Activated CD4-positive, alpha-beta T cell treated with anti-CD3 and anti-CD28 coated beads, Interleukin-2, amount 50 U/mL, for 48 hours (primary cell): ENCODE measurements around the gene REG1A.

Experiments used
- DNase-seq, 2 experiments: peaks; one replicate each; pipeline ENCODE4 v3.0.0-alpha.2; 2020

The REG1A gene

GRCh38 chr2:79128406-79128805 lies 8.1 kb downstream of the REG1A start:
- no peak for DNase-seq

DNA sequence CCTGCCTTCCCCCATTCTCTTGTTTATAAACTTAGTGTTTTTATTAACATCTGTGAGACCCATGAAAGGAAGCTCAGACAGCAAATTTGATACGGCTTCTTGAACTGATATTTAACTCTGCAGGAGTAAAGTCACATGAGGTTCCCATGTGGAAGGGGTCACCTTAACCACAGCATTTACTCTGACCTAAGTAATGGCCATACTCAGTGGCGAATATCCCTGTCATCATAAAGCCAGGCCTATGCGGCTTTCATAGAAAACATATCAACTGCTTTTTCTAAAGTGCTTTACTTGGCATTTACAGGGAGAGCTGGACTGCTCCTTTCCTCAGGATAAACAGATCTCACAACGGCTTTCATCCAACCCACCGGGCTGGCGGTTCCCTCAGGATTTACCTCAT lies 9.0 kb downstream of the REG1A start:
- no peak for DNase-seq

GRCh38 chr2:79129804-79130203 lies 9.5 kb downstream of the REG1A start:
- DNase-seq: no peak

DNA sequence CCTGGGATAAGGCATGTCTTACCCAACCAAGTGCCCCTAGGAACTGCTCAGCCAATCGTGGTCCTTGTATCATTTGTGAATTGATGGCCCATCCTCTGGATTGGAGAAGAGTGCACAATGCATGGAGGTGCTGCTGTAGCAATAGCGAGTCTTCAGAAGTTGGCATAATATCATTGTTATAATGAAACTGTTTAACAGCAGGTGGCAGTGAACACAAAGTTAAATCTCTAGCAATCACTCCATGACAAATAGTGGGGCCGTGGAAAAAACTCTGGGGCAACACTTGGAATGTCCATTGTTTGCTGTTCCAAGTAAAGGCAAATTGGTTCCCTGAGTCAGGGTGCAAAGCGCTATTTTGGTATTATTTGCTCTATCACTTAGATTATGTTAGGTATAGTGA lies 11.4 kb downstream of the REG1A start:
- DNase-seq: no peak

DNA sequence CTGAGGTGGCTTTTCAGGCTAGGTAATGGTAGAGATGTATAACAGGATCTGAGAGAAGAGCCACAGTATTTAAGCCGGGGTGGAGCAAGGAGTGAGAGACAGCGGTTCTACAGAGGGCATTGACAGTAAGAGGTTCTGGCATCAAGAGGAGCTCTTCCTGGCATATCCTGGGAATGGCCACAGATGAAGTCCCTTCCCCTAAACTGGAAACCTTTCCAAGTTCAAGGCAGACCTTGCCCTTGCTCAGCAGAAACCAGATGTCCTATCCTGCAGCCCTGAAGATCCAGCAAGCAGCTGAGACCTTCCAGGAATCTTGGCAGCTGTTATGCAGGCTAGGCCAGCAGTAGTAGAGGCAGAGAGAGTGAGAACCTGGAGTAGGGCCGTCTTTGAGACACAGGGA lies 18.1 kb downstream of the REG1A start:
- DNase-seq: no peak

DNA sequence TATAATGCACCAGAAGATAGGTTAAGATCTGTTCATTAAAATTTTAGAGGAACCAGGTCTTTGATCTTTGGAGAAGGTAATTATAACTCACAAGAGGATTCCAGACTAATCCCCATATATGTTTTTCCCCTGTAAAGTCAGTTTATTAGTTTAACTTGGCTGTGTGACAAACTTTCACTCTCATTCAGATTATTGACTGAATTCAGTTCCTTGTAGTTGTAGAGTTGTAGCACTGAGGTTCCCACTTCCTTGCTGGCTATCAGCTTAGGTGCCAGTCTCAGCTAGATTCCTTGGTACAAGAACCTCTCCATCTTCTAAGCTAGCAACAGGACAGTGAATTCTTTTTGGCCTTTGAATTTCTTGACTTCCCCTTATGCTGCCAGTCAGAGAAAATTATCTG lies 19.1 kb downstream of the REG1A start:
- no peak for DNase-seq

DNA sequence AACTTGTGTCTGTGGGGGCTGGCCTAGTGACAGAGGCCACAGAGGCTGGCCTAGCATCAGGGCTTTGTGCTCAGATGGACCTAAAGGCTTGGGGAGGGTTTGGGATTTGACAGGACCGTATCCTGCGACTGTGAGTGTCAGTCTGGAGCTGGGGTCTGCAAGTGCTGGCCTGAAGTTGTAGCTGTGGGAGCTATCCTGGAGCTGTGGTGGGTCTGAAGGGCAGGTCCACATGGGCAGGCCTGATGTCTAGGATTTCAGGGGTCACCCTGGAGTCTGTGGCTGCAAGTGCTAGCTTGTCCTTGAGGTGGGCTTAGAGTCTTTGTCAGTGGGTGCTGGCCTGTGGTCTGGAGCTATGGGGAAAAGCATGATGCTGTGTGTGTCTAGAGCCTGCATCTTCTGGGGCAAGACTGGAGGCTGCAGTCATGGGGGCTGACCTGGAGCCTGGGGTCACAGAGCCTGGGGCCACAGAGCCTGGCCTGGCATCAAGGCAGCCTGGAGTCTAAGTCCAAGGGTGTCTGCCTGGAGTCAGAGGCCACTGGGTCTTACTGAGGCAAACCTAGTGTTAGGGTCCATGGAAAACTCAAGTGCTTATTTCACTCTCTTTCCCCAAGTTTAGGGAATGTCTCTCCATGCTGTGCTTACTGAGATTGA lies 35.7 kb downstream of the REG1A start:
- no peak for DNase-seq

DNA sequence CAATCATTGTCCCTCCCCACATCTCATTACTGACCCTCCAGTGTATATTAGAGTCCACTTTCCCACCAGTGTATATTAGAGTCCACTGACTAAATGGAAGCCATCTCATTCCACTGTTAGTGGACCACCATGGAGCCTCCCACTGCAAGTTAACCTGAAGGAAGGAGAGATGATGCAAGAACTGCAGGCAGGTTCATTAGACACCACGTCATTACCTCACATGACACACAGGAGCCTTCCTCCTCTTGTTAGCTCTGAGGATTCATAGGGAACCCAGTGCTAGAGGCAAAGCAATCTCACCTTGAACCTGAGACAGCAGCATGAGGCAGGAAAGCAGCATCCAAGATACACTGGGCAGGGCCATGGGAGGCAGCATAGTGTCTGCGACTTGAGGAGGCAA lies 38.7 kb downstream of the REG1A start:
- no peak for DNase-seq

DNA sequence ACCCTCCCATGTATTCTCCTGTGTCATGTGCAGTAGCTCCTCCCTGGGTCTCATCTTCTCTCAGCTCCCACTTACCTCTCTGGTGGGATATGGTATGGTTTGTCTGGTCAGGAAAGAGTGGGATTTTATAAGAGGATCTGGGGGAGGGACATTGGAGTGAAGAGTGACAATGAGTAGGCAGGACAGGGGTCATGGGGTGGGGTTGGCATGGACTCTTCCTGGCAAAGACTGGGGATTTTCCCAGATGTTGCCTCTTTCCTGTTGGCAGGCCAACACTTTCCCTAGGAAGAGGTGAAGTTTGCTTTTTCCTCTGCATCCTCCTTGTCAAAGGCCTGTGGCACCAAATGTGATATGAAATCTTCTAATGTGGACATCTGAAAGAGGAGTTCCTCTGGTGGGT lies 39.4 kb downstream of the REG1A start, which contains the start of gene REG3A:
TSS of gene REG3A (minus strand) at position 101 of the 400 bp plus-strand sequence. CDS start 348 bp downstream, outside the sequence.
- DNase-seq: no peak

DNA sequence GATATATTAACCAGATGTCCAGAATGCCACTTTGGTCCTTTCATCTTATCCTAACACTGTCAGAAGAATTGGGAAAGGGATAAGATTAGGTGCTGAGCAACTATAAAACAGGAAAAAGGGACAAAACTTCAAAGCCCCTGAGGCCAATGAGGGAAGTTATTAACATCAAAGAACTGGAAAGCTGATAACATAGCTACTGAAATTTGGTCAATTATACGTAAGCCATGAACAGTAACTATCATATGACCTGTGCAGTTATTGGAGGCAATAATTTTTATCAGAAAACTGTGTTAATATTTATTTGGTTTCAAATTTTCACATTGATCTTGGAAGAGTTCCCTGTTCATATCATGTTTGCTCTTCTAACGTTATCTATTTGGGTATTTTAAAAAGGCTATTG lies 41.8 kb downstream of the REG1A start:
- no peak for DNase-seq

DNA sequence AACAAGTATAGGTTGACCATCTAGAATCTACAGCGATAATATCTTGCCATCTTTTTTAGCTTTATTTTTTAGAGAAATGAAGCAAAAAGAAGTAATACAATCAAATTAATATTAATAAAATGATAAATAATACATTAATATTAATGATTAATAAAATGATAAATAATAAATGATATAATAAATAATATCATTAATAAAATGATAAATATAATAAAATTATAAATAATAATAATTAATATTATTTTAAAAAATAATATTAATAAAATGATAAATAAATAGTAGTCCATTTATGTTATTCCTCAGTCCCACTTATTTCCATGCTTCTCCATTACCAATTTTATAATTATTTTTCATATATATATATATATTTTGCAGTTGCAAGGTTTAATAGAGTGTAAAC lies 42.5 kb downstream of the REG1A start:
- DNase-seq: no peak

DNA sequence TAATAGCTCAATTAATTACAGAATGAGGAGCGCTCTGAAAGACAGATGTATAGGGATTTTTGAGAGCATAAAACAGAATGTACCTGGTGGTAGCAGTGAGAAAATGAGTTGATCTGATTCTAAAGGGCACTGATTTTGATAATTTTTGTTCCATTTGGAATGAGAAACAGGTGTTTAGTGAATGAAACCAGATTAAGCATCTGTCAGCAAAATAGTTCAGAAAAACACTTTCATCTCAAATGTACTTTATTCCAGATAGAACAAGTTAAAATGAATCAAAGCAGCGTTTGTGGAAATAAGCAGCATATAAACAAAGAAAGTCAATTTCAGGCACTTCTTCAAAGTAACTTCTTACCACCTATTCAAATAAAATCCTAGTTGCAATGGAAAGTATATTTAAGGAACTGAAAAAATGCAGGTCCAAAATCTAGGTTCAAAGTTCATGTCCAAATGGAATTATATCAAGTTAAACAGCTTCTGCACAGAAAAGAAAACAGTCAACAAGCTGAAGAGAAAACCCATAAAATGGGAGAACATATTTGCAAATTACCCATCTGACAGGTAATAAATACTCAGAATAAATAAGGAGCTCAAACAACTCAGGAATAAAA lies 51.2 kb downstream of the REG1A start:
- DNase-seq: no peak
